NK-92 treated with Interleukin-12 subunit alpha and Interleukin-12 subunit beta, amount 100 ng/mL, for 24 hours (cell line): ENCODE data around the gene CDC6.
A peak's percentile ranks its signal among the peaks of the same experiment; 100 is the strongest.
"Not testable (repeated sequence)": the region's sequence is repeated elsewhere in the genome, so short reads cannot be mapped to it uniquely, and the experiment has no call there.

Experiments used
- DNase-seq: peaks from one replicate; lab custom pipeline; 2025; lab: John Stamatoyannopoulos, UW

CDC6 gene

DNA sequence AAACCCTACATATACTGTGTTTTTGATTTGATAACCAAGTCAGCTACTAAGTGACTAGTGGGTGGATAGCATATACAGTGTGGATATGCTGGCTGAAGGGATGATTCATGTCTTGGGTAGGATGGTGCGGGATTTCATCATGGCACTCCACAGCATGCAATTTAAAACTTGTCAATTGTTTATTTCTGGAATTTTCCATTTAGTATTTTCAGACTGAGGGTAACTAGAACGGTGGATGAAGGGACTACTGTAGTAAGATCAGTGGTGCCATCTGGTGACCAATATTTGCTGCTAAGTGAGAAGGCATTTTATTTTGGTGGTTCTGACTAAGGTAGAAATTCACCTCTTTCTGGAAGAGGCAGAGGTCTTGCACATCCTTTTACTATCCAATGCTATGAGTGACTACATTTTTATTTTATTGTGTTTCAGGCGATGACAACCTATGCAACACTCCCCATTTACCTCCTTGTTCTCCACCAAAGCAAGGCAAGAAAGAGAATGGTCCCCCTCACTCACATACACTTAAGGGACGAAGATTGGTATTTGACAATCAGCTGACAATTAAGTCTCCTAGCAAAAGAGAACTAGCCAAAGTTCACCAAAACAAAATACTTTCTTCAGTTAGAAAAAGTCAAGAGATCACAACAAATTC lies 3.1 kb downstream of the CDC6 start:
- DNase-seq = peak; percentile 19

DNA sequence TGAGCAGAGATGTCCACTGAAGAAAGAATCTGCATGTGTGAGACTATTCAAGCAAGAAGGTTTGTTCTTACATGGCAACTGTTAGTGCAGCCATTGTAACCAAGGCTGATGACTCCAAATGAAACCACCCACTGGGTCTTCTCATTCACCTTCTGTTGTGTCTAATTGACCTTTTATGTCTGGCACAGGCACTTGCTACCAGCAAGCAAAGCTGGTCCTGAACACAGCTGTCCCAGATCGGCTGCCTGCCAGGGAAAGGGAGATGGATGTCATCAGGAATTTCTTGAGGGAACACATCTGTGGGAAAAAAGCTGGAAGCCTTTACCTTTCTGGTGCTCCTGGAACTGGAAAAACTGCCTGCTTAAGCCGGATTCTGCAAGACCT lies 3.6 kb downstream of the CDC6 start:
- DNase-seq = no peak

DNA sequence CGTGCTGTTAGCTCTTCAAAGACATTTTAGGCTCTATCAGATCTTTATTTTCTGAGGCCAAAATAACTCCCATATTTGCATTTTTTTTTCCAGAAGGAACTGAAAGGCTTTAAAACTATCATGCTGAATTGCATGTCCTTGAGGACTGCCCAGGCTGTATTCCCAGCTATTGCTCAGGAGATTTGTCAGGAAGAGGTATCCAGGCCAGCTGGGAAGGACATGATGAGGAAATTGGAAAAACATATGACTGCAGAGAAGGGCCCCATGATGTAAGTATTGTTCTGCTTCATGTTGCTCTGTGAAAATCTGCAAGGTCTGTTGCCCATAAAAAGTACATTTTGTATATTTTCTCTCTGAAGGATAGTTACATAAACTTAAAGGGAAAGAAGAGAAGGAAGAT lies 5.7 kb downstream of the CDC6 start:
- no peak for DNase-seq

DNA sequence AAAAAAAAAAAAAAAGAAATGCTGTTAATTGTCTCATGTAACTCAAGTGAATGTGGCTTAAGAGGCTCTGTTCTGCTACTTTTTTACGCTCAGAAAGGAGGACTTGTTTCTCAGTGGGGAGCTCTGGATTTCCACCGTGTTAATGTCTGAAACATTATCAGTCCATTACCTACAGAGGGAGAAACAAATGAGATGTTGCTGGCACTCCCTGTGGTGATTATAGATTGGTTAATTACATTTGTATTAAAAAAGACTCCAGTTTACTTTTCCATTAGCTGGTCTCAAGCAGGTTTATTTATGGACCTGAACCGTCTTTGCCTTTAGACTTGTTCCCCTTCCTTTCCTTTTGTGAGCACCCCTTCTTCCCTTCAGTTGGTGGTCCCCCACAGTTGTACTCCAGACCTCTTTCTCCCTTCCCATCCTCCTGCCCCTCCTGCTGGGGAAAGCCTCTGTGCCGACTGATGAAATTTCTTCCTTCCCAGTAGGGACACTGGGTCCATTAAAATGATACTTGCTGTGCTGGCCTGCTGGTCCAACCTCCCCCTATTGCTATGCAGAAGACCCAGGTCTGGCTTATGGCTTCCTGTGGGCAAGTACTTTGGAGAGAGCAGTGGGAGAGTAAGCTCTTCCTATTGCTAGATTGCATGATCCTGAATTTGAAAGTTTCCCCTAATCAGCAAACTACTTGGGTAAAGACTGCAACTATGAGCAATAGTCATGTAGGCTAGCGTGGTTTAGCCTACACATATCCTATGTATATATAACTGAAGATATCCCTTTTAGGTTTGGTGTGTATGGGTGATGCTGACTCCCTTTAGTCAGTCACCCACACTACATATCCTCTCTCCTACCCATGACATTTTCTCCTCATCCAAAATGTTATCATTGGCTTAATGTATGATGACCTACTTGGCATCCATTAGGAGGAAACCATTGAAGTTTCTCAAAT lies 8.1 kb downstream of the CDC6 start:
- no peak for DNase-seq

DNA sequence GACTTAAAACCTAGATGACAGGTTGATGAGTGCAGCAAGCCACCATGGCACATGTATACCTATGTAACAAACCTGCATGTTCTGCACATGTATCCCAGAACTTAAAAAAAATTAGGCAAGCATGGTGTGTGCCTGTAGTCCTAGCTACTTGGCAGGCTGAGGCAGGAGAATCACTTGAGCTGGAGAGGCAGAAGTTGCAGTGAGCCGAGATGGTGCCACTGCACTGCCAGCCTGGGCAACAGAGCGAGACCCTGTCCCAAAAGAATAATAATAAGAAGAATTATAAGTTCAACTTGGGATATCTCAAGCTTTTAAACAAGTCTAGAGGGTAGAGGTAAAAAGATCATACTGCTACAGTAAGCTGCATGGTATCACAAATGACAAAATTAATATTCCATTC lies 9.8 kb downstream of the CDC6 start:
- no peak for DNase-seq

DNA sequence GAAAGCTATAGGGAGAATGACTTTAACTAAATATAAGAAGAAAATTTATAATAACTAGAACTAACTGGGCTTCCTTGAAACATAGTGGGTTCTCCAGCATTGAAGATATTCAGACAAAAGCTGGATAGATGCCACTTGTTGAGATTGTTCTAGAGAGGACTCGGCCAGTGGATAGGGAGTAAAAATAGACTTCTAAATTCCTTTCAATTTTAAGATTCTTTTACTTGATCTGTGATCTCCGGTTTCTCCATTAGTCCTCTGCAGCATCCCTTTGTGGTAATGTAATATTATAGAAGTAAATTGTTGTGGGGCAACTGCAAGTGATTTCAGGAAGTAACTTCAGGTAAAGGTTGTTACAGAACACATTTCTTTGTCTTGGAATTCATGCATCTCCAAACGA lies 11.0 kb downstream of the CDC6 start:
- DNase-seq = no peak

DNA sequence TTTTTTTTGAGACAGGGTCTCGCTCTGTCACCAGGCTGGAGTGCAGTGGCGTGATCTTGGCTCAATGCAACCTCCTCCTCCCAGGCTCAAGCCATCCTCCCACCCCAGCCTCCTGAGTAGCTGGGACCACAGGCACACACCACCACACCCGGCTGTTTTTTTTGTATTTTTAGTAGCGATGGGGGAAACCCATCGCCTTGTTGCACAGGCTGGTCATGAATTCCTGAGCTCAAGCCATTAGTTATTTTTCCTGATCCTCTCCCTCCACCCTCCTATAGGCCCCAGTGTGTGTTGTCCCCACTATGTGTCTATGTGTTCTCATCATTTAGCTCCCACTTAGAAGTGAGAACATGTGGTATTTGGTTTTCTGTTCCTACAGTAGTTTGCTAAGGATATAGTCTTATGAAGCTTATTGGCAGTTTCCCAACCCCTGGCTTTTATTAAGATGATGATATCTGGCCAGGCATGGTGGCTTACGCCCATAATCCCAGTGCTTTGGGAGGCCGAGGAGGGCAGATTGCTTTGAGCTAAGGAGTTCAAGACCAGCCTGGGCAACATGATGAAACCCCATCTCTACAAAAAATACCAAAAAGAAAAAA lies 11.6 kb downstream of the CDC6 start:
- DNase-seq = not testable (repeated sequence)

DNA sequence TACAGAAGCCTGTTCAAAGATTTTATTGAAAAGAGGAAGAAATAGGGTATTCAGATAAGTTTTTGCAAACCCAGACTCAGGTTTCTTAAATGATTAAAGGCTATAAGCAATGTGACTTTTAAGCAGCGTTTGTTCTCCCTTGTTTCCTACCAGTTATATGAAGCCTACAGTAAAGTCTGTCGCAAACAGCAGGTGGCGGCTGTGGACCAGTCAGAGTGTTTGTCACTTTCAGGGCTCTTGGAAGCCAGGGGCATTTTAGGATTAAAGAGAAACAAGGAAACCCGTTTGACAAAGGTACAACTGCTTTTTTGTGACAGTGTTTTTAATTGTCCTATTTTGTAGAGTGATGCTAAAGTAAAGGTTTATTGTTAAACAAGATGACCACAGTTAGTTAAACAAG lies 13.6 kb downstream of the CDC6 start:
- DNase-seq = no peak

DNA sequence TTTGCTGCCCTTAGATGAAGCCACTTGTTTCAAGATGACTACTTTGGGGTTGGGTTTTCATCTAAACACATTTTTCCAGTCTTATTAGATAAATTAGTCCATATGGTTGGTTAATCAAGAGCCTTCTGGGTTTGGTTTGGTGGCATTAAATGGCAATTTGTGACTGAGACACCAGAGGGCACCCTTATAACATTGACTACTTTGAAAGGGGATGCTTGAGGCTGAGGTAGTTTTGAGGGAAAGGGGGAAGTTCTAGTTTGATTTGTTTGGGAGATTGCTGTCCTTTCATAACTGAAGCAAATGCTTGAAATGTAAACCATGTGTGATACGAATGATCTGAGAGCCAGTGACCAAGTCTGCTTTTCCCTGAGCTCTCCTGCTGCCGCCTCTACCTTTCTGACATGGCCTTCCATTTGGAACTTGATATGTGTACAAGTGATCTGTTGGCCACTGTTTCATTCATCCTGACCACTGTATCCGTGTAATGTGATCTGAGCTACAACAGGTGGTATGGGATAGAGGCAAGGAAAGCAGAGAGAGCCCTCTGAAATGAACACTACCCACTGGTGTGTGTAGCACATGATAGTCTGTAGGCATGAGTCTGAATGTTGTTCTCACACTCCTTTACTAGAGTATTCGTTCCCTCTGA lies 15.5 kb downstream of the CDC6 start:
- no peak for DNase-seq

DNA sequence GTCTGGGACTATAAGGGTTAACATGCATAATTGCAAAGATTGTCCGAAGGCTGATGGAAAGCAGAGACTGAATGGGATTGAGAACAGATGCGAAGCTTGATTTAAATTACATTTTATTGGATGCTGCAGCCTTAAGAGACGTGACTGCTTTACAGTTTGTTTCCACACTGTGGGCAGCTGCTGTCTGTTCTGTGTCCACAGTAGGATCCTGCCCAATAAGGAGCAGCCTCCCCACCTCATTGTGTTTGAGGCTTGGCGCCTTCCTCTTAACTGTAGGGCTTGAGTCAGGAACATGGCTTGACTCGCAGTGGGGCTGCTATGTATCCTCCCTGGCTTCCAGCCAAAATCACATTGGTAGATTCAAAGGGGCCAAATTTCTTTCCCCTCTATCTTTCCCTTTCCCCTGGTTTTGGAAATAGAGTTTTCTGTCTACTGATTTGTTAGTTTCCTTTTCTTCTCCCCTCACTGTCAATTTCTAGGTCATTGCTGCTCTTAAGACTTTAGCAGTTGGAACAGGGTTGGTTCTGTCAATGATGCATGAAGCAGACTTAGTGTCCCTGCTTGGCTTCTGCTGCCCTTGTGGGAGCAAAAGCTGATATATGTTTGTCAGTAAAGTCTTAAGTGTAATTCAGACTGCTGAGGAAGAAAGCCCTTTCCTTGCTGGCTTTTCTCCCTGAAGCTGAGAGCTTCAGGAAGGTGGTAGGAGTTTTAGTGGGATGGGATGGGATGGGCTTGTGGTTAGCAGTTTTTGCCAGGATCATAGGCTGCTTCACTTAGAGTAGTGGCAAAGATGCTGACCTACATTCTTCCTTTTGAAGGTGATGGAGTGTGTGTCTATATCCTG lies 16.3 kb downstream of the CDC6 start:
- DNase-seq = no peak

DNA sequence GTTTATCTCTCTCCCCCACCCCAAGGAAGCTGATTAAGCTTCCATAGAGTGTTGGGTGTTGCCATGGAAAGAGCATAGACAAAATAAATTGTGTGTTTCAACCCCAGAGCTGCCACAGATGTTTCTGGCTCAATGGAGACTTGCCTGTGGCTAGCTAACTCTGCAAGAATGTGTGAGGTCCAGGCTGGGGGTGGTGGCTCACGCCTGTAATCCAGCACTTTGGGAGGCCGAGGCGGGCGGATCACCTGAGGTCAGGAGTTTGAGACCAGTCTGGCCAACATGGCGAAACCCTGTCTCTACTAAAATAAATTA lies 16.8 kb downstream of the CDC6 start:
- not testable (repeated sequence) for DNase-seq

DNA sequence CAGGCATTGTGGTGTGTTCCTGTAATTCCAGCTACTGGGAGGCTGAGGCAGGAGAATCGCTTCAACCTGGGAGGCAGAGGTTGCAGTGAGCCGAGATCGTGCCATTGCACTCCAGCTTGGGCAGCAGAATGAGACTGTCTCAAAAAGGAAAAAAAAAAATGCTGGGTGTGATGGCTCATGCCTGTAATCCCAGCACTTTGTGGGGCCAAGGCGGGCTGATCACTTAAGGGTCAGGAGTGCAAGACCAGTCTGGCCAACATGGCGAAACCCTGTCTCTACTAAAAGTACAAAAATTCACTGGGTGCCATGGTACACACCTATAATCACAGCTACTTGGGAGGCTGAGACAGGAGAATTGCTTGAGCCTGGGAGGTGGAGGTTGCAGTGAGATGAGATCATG lies 17.2 kb downstream of the CDC6 start:
- not testable (repeated sequence) for DNase-seq

DNA sequence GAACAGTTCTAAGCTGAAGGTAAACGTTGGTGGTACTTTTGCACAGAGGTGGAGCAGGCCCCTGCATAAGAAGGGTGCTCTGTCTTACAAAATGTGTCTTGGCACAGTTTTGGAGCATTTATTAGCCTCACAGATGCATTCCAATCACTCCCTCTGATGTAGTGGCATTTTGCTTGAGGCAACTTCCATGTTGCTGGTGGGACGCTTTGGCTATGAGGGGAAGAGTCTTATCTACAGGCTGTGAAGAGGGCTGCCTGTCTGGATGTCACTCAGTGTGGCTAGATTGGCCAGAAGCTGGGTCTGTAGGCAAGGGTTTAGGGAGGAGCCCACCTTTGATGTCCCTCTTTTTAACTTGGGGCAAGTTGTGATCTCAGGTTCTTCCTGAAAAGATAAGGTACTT lies 18.7 kb downstream of the CDC6 start:
- DNase-seq = no peak

DNA sequence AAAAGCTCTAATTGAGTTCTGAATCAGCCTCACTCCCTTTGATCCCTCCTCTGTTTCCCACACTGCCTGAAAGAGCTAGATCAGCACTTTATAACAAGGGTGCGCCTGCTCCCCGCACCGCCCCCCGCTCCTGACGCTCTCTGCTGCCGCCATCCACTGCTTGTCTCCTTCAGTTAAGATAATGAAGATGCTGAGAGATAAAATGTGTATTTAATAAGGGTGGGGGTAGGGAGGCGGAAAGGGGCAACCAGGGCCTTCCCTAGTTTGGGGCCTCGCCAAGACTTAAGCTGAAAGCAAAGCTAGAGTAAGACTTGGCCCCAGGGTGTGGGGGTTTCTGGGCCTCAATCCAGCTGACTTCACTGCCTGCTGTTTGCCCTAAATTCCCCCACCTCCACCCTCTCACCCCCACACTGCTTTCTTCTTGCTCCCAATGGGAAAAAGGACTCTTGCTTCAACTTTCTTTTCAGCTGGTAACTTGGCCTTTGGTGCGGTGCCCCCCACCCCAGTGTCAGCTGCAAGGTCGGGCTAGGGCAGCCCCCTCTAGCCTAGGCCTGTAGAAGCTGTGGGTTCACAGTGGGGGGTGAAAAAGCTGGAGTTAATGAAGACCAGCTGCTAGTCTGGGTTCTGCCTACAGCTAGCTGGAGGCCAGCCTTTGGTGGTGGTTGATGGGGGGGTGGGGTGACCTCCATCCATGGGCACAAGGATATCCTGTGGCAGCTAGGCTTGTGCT lies 19.5 kb downstream of the CDC6 start:
- no peak for DNase-seq

DNA sequence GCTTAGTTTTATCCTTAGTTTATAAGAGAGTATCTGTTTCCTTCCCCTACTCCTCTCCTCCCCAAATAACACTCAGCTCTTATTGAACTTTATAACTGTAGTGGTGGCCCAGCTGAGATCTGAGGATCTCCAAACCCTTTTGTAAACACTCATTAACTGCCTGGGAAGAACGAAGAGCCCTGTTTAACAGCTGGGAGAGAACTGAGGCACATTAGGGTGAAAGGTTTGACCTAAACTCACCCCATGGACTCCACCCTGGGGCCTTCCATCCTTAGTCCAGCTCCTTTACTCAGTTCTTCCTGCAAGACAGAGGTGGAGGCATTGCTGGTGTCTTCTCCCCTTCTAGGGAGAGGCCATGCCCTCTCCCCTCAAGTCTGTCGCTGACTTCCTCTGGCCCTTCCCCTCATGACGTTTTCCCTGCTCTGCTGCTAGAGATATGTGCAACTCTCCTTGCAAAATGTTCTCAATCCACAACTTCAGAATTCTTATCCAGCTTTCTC lies 20.1 kb downstream of the CDC6 start:
- no peak for DNase-seq

DNA sequence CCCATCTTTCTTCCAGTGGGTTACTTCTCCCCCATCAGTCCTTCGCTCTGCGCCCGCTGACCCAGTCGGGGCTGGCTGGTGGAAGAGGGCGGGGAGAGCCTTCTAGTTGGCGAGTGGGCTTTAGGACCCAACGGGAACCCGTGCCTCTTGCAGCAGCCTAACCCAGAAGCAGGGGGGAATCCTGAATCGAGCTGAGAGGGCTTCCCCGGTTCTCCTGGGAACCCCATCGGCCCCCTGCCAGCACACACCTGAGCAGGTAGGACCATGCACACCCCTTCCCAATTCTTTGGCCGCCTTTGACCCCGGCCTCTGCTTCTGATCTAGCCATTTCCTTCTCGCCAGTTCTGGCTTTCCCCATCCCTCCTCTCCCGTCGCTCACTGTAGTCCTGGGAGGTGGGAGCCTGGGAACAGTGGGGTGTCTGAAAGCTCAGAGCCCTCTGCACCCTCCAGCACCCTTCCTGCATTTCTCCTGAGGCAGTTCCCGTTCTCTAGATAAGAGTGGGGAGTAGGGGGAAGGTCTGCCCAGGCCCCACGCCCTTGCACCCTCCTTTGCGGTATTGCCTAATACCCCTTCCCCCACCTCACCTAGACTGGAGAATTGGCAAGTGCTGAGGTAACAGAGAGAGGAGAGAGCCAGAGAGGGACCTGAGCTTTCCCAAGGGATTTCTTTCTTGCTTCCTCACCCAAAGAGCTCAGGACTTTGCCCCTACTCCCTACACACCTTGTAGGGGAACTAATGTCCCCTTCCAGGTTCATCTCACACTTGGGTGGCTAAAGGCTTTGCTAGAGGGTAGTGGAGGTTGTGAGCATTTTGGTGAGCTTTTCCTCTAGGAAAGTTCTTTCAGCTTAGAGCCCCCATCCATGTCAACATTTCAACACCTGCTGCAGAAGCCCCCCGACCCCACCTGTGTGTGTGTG lies 21.6 kb downstream of the CDC6 start, which contains the start of gene RARA:
TSS of gene RARA (plus strand) at position 150 of the 918 bp plus-strand sequence. CDS start 22,039 bp downstream, outside the sequence.
- DNase-seq = no peak

DNA sequence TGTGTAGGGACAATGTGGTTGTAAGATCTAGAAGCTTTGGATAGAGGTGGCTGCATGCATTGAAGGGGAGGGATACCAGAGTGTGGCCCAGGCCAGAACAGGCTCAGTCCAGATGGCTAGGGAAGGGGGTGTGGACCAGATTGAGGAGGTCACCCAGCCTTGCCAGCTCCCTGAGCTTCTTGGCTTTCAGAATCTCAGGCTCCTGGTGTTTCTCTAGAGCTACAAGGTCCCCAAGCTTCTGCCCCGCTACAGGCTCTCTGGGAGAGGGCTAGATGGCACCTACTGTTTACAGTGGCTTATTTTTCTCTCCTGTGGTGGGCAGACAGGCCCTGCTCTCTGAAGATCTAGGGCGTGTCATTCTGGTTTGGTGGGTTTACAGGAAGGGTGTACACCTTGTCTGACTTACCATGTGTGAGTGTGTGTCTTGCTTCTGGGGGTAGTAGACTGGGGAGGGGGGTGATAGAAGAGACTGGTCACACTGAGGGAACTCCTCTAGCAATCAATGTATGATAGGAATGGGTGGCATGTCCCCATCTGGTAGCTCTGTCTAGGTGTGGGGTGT lies 22.4 kb downstream of the CDC6 start:
- no peak for DNase-seq

DNA sequence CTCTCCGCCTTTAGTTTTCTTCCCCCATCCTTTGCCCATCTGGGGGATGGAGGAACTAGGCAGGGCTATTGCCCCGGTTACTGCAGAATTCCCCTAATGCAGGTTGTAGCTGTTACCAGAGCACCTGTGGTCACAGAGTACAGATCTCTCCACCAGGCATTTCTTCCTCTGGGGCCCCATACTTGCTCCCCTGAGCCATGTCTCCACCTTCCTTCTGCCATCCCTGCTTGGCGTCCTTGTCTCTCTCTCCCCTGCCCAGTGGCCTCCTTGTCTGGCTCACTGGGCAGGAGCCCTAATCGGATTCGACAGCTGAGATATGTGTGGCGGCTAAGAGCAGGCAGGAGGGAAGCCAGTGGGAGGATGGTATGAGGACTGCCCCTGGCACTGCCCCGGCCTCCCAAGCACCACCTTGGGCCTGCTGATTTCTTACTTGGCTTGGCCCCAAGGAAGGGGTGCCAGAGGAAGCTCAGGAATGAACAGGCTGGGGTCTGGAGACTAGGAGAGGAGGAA lies 23.3 kb downstream of the CDC6 start:
- DNase-seq = no peak

DNA sequence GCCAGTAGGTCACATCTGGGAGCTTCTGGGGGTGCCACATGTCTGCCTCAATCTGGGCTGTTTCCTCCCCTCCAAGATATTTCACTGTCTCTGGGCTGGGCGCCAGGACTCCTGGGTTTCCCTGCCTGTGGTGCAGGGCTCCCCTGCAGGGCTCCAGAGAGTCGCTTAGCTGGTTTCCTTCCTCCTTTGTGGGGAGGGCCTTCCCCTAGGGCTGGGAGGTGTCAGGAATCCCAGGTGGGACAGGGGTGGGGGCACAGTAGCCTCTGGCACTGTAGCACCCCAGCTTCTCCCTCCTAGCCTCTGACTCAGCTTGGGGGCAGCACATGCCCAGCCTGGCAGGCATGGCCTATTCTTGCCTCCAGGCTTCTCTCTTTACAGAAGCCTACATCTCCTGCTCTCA lies 23.9 kb downstream of the CDC6 start:
- no peak for DNase-seq
